ENCODE measurements around the gene UROD. TPM values are rescaled to one million over a fixed set of nuclear protein-coding genes. Genes with fewer than 3 reads are reported as not detected.

The UROD gene
- total RNA-seq, 4 donors from 2014 or later, result 84.3 to 90.2 (median 89.3) TPM

GRCh38 chr1:45010855-45011811 is 921 bp upstream of the UROD start, which contains the start of gene HECTD3:
TSS of gene HECTD3 (minus strand) at chr1:45011324. CDS start at chr1:45011257, 67 bp downstream.
- peak within 1 kb of the TSS; percentile 78 to 90 (median 84) for H3K27ac ChIP-seq (replicated peaks in 1 of 4)
- TF ChIP-seq POLR2A (IDR thresholded peaks at IDR 0.05; ENCODE audit: low read depth), result peak; percentile 24
- TF ChIP-seq POLR2AphosphoS5 (IDR thresholded peaks at IDR 0.05), result peak; percentile 63 to 76
- TF ChIP-seq CTCF (IDR thresholded peaks at IDR 0.05), result peak in 1 of 3 experiments; percentile 6
- TF ChIP-seq EP300 (IDR thresholded peaks at IDR 0.05), result no peak
- DNase-seq (ENCODE audit: extremely low spot score), result peak; percentile 93
- no peaks in the 10 kb centered on the region for H3K27me3 ChIP-seq
- WGBS, result 3% methylated on average over 14 of the region's 62 CpGs
- peak within 1 kb of the TSS; percentile 74 to 99 (median 96) for H3K4me3 ChIP-seq
- no peaks in the 10 kb centered on the region for H3K9me3 ChIP-seq
- intact Hi-C loops (cut with DNase I), result loop anchor here (5.0 to 10.0 kb wide), 3 partner anchors 194 to 481 kb away; partner anchors contain the start of genes BEST4, TESK2 and ZSWIM5
- H3K36me3 ChIP-seq, result peaks cover 26 to 63% (median 56%) of the 10 kb centered on the region in 4 donors
- peaks cover 33 to 58% (median 55%) of the 10 kb centered on the region in 4 donors for H3K4me1 ChIP-seq

- peaks cover 10 to 47% (median 40%) of the 10 kb centered on the region in 4 donors for H3K36me3 ChIP-seq
- TF ChIP-seq POLR2A (IDR thresholded peaks at IDR 0.05; ENCODE audit: low read depth) (no peak), EP300 (IDR thresholded peaks at IDR 0.05) (no peak), CTCF (IDR thresholded peaks at IDR 0.05) (no peak), POLR2AphosphoS5 (IDR thresholded peaks at IDR 0.05) (no peak)
- peaks cover 33 to 58% (median 55%) of the 10 kb centered on the region in 4 donors for H3K4me1 ChIP-seq
- H3K27ac ChIP-seq (replicated peaks in 1 of 4), result peak overlapping the region; percentile 78 to 90 (median 84)
- H3K9me3 ChIP-seq, result no peaks in the 10 kb centered on the region
- H3K27me3 ChIP-seq, result no peaks in the 10 kb centered on the region
- peak; percentile 82 for DNase-seq (ENCODE audit: extremely low spot score)
- WGBS, result 2% methylated on average over 21 of the region's 21 CpGs
- H3K4me3 ChIP-seq, result peak overlapping the region; percentile 74 to 99 (median 96)
- intact Hi-C loops (cut with DNase I), result loop anchor here (5.0 to 10.0 kb wide), 3 partner anchors 192 to 480 kb away; partner anchors contain the start of genes BEST4, TESK2 and ZSWIM5
These were observed 705 bp downstream of the UROD start for GRCh38 chr1:45012639-45013278.

GRCh38 chr1:45013551-45014209 is 1.6 kb downstream of the UROD start:
- no peak for TF ChIP-seq CTCF (IDR thresholded peaks at IDR 0.05)
- 72% methylated on average over 10 of the region's 12 CpGs for WGBS
- Histone ChIP-seq H3K36me3 (peaks cover 6 to 37% (median 31%) of the 10 kb centered on the region in 4 donors), H3K9me3 (no peaks in the 10 kb centered on the region), H3K27me3 (no peaks in the 10 kb centered on the region), H3K4me3 (peak overlapping the region in 1 of 4 donors; percentile 99), H3K27ac (replicated peaks in 1 of 4) (peak overlapping the region in 2 of 4 donors; percentile 19 to 90), H3K4me1 (peaks cover 33 to 60% (median 55%) of the 10 kb centered on the region in 4 donors)
- DNase-seq (ENCODE audit: extremely low spot score), result peak; percentile 86
- intact Hi-C loops (cut with DNase I), result loop anchor here (2.0 to 10.0 kb wide), 4 partner anchors 191 to 479 kb away; partner anchors contain the start of genes BEST4, TESK2 and ZSWIM5

GRCh38 chr1:45014321-45015028 is 2.4 kb downstream of the UROD start:
- Histone ChIP-seq H3K4me1 (peaks cover 28 to 52% (median 47%) of the 10 kb centered on the region in 4 donors), H3K9me3 (no peaks in the 10 kb centered on the region), H3K4me3 (no peak overlapping the region), H3K27ac (replicated peaks in 1 of 4) (peak overlapping the region; percentile 11 to 44 (median 26)), H3K27me3 (no peaks in the 10 kb centered on the region), H3K36me3 (peaks cover 0 to 29% (median 23%) of the 10 kb centered on the region in 4 donors)
- DNase-seq (ENCODE audit: extremely low spot score), result peak; percentile 95
- WGBS, result 40% methylated on average over 5 of the region's 6 CpGs
- TF ChIP-seq EP300 (IDR thresholded peaks at IDR 0.05), result no peak
- peak; percentile 89 to 93 (median 92) for TF ChIP-seq CTCF (IDR thresholded peaks at IDR 0.05)
- peak in 1 of 2 donors; percentile 42 for TF ChIP-seq POLR2AphosphoS5 (IDR thresholded peaks at IDR 0.05)
- TF ChIP-seq POLR2A (IDR thresholded peaks at IDR 0.05; ENCODE audit: low read depth), result no peak
- intact Hi-C loops (cut with DNase I), result loop anchor here (2.0 to 10.0 kb wide), 4 partner anchors 190 to 478 kb away; partner anchors contain the start of genes BEST4, TESK2 and ZSWIM5

Measured in esophagus muscularis mucosa (tissue), 4 donors.